ENCODE results near the gene FCHSD2.

Gene FCHSD2

DNA sequence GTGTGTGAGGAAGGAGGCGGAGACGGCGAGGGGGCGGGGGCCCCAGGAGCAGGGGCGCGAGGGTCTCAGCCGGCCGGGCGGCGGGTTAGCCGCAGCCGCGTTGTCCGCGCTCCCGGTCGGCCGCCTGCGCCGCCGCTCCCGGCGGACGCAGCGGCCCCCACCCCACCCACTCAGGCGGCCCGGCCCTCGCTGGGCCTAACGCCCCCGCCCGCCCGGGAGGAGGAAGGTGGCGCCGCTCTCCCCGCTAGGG lies at the start of gene FCHSD2:
Gene FCHSD2, minus strand, starts transcription at position 191 of the 250 bp plus-strand sequence. CDS start 441 bp downstream, outside the sequence.
- no peak for DNase-seq

DNA sequence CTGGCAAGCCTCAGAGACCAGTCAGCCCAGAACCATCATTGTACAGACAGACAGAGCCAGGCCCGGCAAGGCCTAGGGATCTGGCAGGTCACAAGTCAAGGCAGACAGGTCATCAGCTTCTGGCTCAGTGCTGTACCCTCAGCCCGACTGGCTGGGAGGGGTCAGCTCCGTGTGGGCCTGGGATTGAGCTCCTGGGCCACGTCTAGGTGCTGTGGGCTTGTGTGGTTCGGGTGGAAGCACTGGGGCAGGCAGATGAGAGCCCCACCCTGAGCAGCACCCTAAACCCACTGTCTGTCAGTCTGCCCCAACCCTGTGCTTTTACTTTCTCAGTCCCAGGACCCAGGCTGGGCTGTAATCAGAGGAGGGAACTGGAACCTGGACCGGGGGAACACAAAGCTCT lies 49.0 kb upstream of the FCHSD2 start:
- no peak for DNase-seq

DNA sequence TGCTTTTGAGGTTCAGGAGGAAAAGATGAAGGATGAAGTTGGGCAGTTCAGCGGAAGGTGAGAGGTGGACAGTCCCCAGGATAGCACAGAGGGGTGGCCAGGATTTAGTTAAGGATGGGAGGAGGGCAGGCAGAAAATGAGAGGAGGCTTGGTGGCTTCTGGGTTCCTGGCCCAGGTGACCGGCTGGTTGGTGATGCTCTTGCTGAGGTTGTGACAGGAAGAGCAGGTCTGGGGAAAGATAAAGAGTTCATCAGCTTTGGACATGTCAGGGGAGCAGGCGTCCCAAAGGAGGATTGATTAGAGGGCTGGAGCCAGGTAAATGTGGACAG lies 48.4 kb upstream of the FCHSD2 start:
- DNase-seq: no peak

DNA sequence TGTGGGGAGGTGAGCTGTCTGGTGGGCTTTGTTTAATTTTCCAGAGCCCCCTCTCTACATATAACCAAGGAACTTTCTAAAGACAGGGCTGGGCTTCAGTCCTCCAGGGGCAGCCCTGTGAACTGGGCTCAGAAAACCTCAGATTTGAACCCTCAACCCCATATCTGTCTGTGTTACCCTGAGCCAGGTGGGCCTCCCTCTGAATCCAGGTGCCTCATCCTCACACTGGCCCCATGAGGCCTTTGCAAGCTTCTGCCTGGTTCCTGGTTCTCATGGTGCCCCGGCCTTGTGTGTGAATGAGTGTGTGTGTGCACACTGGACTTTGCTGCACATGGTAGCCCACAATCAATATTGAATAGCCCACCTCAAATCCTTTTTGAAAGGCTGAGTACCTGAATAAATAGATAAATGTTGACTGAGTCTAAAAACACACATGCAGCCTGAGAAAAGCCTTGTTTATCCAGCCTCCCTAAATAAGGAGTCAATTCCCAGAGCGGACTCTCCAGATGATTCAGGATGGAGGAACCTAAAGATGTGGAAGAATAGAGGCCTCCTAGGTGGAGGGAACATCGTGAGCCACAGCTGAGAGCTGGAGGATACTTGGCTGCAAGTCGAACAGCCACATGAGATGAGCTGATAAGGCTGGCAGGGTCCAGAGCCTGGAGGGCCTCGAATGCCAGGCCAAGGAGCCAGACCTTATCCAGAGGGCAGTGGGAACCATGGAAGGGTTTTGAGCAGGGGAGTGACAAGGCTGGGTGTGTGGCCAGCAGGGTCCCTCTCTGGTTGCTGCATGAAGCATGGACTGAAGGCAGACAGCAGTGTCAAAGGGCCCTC lies 47.8 kb upstream of the FCHSD2 start:
- no peak for DNase-seq

DNA sequence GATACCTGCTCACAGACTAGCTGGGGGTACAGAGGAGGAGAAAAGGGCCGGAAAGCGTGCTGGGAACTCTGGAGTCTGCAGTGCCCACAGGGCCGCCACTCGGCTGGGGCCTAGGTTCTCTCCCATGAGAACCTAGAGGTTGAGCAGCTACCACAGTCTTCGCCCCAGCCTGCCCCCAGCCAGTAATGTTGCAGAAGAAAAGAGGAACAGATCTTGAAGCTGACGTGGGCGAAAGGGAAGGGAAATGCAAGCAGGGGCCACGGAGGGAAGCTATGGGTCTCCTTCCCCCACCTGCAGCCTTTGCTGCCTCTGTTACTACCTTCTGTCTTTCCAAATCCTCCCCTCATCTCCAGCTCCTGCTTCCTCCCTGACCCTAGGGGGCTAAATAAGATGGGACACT lies 47.2 kb upstream of the FCHSD2 start:
- peak; percentile 85 for DNase-seq

DNA sequence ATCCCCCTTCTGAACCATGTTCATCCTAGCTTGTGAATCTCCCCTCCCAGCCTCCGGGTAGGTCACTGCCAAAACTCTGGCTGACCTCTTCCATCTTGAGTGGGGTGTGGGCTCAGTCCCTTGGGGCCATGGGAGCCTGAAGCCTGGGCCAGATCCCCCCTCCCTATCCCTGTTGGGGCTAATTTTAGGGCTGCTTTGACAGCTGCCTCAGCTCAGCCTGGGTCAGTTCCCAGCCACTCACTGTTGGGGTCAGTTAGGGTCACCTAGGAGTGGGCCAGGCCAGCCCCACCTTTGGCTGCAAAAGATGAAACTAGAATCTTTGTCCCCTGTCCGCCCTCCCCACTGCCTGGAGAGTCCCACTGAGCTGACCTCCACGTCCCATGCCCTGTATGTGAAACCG lies 46.2 kb upstream of the FCHSD2 start:
- DNase-seq: no peak

DNA sequence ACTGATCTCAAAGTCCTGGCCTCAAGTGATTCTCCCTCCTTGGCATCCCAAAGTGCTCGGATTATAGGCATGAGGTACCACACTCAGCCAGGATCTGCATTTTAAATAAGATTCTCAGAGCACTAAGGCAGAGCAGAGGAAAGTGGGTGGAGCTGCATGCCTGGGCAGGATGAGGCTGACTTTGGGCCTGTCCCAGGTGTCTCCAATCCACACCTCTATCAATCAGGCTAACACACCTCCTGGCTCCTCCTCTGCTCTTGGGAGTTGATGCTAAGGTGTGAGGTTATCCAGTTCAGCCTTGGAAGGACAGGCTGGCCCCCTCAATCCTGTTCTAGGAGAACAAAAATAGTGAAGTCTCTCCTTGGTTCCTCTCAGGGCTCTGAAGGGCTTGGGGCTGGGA lies 45.7 kb upstream of the FCHSD2 start:
- no peak for DNase-seq

DNA sequence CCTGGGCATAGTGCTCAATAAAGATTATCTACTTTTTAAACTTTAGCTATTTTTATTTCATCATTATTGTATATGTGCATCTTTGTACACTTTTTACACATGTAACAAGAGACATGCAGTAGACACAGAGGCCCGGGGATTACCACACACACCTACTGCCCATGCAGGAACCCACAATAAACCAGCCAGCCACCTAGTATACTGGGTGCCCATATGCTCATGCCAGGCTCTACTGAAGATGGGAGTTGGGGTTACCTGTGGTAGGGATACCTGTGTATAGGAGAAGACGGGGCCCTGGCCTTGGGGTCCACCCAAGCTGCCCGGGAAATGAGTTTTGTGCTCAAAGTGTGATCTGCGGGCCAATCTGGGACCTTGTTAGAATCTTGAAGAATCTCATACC lies 44.8 kb upstream of the FCHSD2 start:
- no peak for DNase-seq

DNA sequence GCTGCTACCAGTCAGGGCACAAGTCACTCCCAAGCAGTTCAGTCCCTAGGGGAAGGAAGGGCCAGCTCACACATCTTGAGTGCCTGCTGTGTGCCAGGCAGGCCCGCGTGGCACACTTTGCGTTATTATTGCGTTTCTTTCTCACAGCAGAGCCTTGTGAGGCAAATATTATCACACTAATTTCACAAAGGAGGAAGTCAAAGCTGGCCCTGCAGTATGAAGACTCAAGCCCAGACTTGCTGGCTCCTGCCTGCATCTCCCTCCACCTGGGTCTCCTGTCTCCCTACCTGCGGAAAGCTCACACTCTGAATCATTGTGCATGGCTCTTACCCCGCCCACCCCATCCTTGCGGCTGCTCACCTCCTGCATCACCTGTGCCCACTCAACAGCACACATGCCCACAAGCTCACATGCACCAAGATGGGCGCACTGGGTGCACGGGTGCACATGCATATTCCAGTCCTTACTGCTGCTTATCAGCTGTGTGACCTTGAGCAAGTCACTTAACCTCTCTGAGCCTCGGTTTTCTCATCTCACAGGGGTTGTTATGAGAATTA lies 44.3 kb upstream of the FCHSD2 start:
- DNase-seq: no peak

DNA sequence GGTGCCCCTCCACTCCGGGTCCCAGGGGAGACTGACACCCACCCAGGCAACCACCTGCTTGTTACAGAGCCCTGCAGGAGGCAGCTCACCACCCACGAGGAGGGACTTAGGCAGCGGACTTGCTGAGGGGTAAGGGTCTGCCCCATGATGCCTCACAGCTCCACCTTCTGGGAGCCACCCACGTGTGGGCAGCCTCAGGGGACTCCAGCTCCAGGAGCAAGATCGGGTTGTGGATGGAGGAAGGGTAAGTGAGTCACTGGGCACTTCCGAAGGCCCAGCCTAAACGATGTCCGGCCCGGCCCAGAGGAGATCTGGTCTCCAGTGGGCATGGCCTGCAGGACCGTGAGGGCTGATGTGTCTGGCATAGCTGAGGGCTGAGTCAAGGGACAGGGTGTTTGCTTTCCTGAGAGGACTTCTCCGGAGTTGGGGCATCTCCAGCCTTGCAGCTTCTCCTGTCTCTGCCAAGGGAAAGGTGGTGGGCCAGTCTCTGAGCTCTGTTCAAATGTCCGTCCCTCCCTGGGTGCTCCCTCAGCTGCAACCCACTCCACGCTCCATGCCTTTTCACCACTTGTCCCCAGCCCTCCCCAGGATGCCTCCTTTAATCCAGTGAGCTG lies 43.7 kb upstream of the FCHSD2 start:
- no peak for DNase-seq

DNA sequence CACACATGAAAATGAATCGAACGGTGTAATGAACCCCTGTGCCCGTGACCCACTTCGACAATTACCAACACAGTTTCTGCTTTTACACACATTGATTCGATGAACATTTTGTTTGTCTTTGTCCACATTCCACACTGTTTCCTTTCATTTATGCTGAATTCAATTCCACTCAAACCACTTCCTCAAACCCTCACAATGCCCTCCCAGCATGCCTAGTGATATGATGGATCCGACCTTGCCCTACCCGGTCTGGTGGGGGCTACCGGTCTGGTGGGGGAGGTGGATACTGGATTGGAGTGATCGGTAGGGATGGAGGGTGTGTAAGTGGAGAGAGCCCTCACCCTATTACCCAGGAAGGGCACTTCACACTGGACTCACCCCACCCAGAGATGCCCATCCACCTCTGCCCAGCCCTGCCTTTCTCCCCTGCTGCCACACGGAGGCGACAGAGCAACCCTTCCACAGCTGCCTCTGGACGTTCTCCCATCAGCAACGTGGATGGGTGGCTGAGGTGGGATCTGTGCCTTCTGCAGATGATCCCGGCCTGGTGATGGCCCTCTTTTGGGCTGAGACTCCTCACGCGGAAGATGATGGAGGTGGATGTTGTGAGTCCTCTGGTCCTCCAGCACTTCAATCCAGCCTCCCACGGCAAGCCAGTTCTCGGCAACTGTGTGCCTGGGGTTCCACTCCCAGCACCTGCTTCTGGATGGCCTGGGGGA lies 43.0 kb upstream of the FCHSD2 start:
- DNase-seq: peak; percentile 97

DNA sequence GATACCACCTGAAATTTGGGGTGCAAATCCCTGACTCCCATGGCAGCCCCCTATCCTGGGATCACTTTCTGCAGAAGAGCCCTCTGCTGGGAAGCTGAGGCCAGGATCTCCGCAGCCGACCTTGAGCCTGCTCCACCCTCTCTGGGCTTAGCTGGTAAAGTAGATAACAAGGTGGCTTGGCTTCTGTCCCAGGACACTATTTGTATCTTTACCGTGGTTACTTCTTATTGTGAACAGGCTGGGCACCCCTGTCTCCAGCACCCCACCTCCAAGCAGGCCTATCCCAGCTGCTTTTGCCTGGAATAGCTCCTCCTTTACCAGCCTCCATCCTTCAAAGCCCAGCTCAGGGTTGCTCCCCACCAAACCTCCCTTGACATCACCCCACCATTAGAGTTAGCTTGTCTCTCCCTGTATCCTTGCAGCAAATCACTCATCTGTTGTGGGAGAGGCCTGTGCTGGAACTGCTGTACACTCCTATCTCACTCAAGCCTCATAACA lies 40.8 kb upstream of the FCHSD2 start:
- DNase-seq: peak; percentile 98

DNA sequence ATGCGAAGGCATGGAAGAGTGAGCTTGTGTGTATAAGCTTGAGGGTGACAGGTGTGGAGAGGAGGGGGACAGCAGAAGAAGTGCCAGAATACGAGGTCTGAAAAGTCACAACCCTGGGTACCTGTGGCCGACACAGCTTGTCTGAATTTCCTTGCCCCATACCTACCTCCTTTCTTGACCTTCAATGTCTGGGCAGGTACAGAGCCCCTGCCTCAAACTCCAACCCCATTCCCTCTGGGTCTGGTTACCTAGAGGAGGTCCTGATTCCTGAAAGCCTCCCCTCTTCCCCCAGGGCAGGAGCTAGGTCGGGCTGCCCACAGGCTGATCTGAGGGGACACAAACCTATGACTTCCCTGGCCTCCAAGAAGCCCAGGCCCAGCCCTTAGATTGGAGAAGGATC lies 36.6 kb upstream of the FCHSD2 start:
- no peak for DNase-seq

DNA sequence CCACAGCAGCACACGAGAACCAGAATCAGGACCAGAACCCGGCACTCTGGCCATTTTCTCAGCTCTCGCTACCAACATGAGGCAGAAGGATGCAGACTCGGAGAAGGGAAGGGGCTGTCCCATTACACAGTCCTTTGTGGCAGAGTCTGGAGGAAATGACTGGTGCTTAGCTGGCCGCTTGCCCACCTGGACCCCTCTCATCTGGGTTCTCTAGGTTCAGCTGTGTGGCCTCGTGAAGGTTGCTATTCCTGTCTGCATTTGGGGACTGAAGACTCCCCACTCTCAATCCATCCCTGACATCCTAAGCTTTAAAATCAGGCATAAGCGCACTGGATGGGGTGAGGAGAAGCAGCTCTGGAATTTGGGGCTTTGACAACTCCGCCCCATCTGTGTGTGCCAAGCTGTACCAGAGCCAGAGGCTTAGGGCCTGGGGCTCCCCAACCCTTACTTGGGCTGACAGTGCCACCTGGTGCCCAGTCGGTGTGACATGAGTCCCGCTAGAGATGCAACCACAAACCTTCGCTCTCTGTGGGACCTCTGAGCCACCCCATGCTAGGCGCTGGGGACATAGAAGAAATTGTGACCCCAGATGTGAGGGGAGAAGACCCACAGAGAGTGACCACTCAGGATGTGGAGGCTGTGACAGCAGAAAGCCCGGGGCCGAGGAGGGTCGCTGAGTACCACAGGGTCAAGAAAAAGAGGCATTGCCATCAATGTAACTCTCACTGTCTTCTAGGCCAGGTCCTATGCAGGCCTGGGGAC lies 35.8 kb upstream of the FCHSD2 start:
- peak; percentile 96 for DNase-seq

DNA sequence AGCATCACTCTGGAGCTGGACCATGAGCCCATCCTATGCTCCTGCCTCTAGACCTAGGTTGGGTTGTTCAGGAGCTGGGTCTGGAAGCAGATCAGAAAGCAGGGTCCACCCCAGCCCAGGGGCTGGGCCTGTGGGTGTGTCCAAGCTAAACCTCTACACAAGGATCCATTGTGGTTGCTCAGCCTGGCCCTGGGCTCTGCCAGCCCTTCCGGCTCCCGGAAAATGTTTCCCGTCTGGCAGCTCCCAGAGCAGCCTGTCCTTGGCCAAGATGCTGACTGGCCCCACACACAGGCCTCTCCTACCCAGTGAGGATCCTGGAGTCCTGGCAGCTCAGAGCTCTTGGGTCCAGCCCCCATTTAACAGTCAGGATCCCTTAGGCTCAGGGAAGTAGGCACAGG lies 35.3 kb upstream of the FCHSD2 start:
- no peak for DNase-seq

DNA sequence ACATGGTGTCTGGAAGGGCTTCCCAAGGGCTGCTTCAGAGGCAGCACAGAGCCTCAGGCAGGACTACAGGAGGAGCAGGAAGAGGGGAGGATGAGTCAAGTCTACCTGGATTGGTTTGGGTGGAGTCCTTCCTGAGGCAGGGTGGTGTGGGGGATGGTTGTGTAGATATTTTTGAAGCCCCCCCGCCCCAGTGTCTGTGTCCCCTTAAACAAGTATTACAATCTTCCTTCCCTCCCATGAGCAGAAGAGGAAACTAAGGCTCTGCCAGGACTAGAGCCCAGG lies 34.7 kb upstream of the FCHSD2 start:
- DNase-seq: no peak

DNA sequence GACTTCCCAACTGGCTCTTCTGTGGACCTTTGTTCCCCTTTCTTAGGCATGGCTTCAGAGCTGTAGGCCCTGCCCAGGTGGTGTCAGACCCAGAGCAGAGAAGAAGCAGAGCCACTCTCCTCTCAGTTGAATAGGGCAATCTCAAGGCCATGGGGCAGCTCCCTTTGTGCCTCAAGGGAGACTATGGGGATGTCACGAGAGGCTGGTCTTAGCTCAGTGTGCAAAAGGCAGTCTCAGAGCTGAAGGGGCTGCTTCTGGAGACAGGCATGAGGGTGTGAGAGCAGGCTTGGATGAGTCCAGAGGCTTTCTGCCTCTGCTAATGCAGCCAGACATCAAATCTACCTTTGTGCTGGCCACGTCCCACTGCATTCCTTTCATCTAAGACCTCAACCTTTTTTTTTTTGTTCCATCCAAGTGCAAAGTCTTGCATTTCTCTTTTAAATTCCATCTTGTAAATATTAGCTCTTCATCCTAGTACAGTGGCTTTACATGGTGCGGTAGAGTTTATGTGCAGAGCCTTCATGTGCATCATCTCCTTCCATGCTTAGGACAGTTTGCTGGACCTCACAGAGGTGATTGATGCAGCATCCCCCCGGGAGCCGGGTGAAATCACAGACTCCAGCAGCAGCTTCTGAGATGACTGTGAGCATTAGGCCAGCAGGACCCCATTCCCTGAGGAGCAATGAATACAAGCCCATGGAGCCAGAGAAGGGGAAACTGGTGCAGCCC lies 34.2 kb upstream of the FCHSD2 start:
- no peak for DNase-seq

DNA sequence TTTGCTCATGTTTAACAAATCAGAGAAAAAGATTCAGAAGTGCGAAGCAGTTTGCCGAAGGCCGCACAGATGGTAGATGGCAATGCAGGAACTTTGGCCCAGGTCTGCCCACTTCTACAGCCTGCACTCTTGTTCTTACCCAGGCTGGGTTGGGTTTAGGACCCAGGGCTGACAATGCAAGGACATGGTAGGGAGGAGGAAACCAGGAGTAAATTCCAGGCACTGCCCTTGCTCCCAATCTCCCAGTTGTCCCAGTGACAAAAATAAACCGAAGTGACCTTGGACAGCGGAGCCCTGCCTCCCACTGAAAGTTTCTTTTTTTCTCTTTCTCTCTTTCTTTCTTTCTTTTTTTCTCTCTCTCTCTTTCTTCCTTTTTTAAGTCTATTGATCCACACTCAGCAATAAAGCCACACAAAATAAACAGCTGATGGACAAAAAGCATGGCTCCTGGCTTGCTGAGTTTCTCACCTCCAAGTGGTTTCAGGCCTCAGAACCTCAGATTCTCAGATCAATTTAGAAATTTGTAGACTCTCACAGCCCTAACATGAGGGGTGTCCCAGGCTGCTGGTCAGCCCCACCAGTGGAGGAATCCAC lies 33.5 kb upstream of the FCHSD2 start:
- DNase-seq: no peak

DNA sequence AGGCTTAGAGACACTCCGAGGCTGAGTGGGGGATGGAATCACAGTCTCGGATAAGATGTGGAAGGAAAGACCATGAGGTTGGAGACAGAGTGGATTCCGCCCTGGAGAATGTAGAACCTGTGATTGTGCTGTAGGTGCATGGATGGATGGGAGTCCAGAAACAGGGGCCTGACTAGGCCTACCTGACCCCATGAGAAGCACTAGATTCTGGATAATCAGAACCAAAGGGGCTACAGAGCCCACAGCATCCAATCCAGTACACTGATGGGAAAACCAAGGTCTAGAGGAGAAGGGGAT lies 32.3 kb upstream of the FCHSD2 start:
- DNase-seq: no peak

DNA sequence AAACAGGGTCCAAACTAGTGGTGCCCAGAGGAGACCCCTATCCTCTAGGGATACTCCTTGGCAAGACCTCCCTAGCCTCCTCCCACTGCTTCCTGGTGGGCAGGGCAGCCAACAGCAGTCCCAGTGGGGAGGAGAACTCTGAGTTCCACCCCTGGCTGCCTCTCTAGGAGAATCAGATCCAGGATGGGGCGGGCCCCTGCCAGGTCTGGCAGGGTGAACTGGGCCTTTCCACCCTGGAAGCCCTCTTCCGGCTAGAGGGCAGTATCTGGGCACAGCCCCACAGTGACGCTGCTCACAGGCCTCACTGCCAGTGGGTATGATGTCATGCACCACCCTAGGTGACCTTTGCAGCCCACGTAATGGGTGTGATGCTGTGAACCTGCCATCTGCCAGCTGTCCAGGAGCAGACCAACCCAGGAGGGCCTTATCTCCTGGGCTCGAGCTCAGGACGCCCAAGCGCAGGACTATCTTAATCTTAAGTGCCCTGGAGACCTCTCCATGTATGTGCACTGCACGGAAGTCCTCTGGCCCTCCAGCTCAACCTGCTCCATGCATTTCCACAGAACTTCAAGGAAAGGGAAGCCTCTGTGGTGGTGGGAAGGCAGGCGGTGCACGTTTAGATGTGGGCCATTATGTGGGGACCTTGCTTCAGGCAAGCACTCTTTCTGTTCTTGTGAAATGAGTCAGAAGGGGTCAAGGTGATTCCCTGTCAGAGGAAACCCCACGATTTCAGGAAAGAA lies 31.8 kb upstream of the FCHSD2 start:
- DNase-seq: no peak

DNA sequence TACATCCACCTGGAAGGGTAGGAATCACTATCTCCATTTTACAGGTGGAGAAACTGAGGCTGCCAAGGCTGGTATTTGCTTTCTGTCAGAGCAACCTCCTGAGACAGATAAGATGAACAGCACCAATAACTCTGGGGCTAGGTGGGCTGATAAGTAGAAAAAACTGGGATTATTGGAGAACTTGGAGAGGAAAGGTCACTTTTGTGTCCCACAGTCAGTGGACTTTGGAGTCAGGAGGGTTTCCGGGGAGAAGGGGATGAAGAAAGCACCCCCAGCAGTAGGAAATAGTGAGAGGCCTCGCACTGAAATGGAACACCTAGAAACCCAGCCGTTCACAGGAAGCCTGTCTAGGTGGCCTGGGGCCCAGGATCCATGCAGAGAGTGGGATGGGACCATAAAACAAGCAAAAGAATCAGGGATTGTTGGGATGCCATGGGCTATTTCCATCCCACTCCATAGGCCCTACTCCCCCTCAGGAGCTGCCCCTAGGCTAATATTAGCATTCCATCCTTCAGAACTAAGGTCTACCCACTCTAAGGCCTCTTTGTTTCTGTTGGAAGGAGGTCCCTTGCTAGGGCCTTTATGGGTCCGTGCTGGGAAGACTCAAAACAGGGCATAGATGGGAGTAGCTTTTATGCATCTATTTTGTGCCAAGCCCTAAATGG lies 31.0 kb upstream of the FCHSD2 start:
- DNase-seq: no peak

All from OCI-M1 (cell line).